CD14-positive monocyte (primary cell): Measurements from ENCODE around the gene SLC38A10. TPM values are rescaled to one million over a fixed set of nuclear protein-coding genes. Genes with fewer than 3 reads are reported as not detected.

ENCODE experiments used
- DNase-seq, 3 donors: peaks; one replicate each; pipeline ENCODE4 v3.0.0-alpha.2; 2011 to 2022
- H2AFZ ChIP-seq: 2 replicates; pipeline ENCODE4 v1.6.0; 2012; ENCODE audit warnings: mild to moderate bottlenecking, low read depth, low read length, inconsistent platforms; ENCODE audit not compliant: insufficient read depth, poor library complexity, severe bottlenecking
- H3K27ac ChIP-seq, 2 donors: 1 replicate in 1 of 2; 2 replicates in 1 of 2; pipeline ENCODE4 v1.5.1; 2012 to 2013; ENCODE audit warnings: low read length in 2 of 2, control low read depth in 1 of 2, inconsistent platforms in 1 of 2, low read depth in 1 of 2, mild to moderate bottlenecking in 1 of 2
- H3K27me3 ChIP-seq, 2 donors: one replicate each; pipeline versions ENCODE4 v1.6.0 to v1.6.1; 2011 to 2013; ENCODE audit warnings: low read length in 2 of 2; ENCODE audit not compliant: control insufficient read depth in 2 of 2, insufficient read depth in 2 of 2
- H3K36me3 ChIP-seq, 2 donors: replicated peaks in 1 of 2; 1 replicate in 1 of 2; 2 replicates in 1 of 2; pipeline versions ENCODE4 v1.5.1 to v1.6.1; 2012 to 2013; ENCODE audit warnings: low read length in 2 of 2, control low read depth in 1 of 2, inconsistent platforms in 1 of 2, mild to moderate bottlenecking in 1 of 2; ENCODE audit not compliant: insufficient read depth in 2 of 2, control insufficient read depth in 1 of 2
- H3K4me1 ChIP-seq, 2 donors: 1 replicate in 1 of 2; 2 replicates in 1 of 2; pipeline versions ENCODE4 v1.5.1 to v1.6.1; 2012 to 2013; ENCODE audit warnings: low read length in 2 of 2, control low read depth in 1 of 2, inconsistent platforms in 1 of 2, mild to moderate bottlenecking in 1 of 2, moderate library complexity in 1 of 2; ENCODE audit not compliant: insufficient read depth in 2 of 2, control insufficient read depth in 1 of 2
- H3K4me2 ChIP-seq: replicated peaks from 2 replicates; pipeline ENCODE3; 2012; ENCODE audit warnings: low read length, moderate library complexity, mild to moderate bottlenecking; ENCODE audit not compliant: poor library complexity, severe bottlenecking; ENCODE audit errors: extremely low read depth
- H3K4me3 ChIP-seq, 3 experiments: fragments of 200-600 bp in 1 of 3; sonication (generic) in 1 of 3; replicated peaks in 1 of 3; 1 replicate in 2 of 3; 2 replicates in 1 of 3; pipeline ENCODE4 v1.5.1; 2011 to 2013; ENCODE audit warnings: low read length in 3 of 3, mild to moderate bottlenecking in 3 of 3, control low read depth in 2 of 3, low read depth in 2 of 3, inconsistent platforms in 1 of 3, moderate library complexity in 1 of 3
- H3K79me2 ChIP-seq: 2 replicates; pipeline ENCODE4 v1.6.0; 2012; ENCODE audit warnings: mild to moderate bottlenecking, control low read depth, inconsistent platforms, low read length, moderate library complexity; ENCODE audit not compliant: insufficient read depth
- H3K9ac ChIP-seq: 2 replicates; pipeline ENCODE4 v1.6.0; 2017; ENCODE audit warnings: low read length, mild to moderate bottlenecking; ENCODE audit not compliant: insufficient read depth, poor library complexity, severe bottlenecking
- H3K9me3 ChIP-seq, 2 donors: replicated peaks in 1 of 2; 1 replicate in 1 of 2; 2 replicates in 1 of 2; pipeline versions ENCODE4 v1.5.1 to v1.6.1; 2012 to 2013; ENCODE audit warnings: low read length in 2 of 2, control low read depth in 1 of 2; ENCODE audit not compliant: control insufficient read depth in 1 of 2, insufficient read depth in 1 of 2
- H4K20me1 ChIP-seq: 2 replicates; pipeline ENCODE4 v1.6.0; 2012; ENCODE audit warnings: mild to moderate bottlenecking, low read length, control low read depth, moderate library complexity; ENCODE audit not compliant: insufficient read depth
- H3K27ac Mint-ChIP-seq, 7 donors: one replicate each; pipeline ENCODE4 v1.8.0; 2020; ENCODE audit warnings: mild to moderate bottlenecking in 7 of 7, mixed read lengths in 7 of 7, moderate library complexity in 6 of 7, inconsistent platforms in 2 of 7
- H3K27me3 Mint-ChIP-seq, 3 donors: one replicate each; pipeline ENCODE4 v1.8.0; 2021 to 2022; ENCODE audit warnings: low read depth in 3 of 3, mild to moderate bottlenecking in 3 of 3, mixed read lengths in 3 of 3, moderate library complexity in 3 of 3, inconsistent platforms in 1 of 3
- H3K36me3 Mint-ChIP-seq, 2 donors: one replicate each; pipeline ENCODE4 v1.8.0; 2020; ENCODE audit warnings: mixed read lengths in 2 of 2, inconsistent platforms in 1 of 2, mild to moderate bottlenecking in 1 of 2
- H3K4me1 Mint-ChIP-seq: one replicate; pipeline ENCODE4 v1.8.0; 2020; ENCODE audit warnings: mild to moderate bottlenecking, mixed read lengths
- H3K4me3 Mint-ChIP-seq, 2 donors: one replicate each; pipeline ENCODE4 v1.8.0; 2020; ENCODE audit warnings: mild to moderate bottlenecking in 2 of 2, mixed read lengths in 2 of 2, moderate library complexity in 1 of 2
- H3K9me3 Mint-ChIP-seq, 7 donors: one replicate each; pipeline ENCODE4 v1.8.0; 2020 to 2022; ENCODE audit warnings: mixed read lengths in 7 of 7, mild to moderate bottlenecking in 6 of 7, moderate library complexity in 6 of 7, inconsistent platforms in 2 of 7
- CTCF ChIP-seq: fragments of 200-600 bp; IDR thresholded peaks from one replicate; pipeline ENCODE4 v1.8.0; 2022; ENCODE audit warnings: antibody characterized with exemption, mild to moderate bottlenecking
- WGBS: methylation state at CpG from one replicate; pipeline ENCODE4 v1.1.5; 2013; ENCODE audit warnings: missing lambda C conversion rate; ENCODE audit not compliant: insufficient coverage; 5-methylcytosine and 5-hydroxymethylcytosine counted together
- intact Hi-C, 2 donors: fragments of 100-400 bp; cut with micrococcal nuclease; formaldehyde crosslinking; loops; one replicate each; pipeline versions ENCODE4 v1.15.0 to v1.15.1; 2023
- polyA plus RNA-seq, 3 donors: library from polyadenylated mRNA; depleted of rRNA in 1 of 3; unstranded in 2 of 3; stranded (reverse) in 1 of 3; fragments of 300-500 nt in 2 of 3; fragments of >200 nt in 1 of 3; fragmentation: Illumina TruSeq in 2 of 3; gene quantifications; 1 replicate in 2 of 3; 2 replicates in 1 of 3; pipeline ENCODE4 v1.2.3, GENCODE V29; 2012 to 2021

Gene SLC38A10
- polyA plus RNA-seq, 3 donors = 50.8 to 76.1 (median 68.4) TPM

- H3K36me3 ChIP-seq = peaks cover 66 to 98% of the 10 kb centered on the region in 2 donors
- H3K4me1 Mint-ChIP-seq = peaks cover 39% of the 10 kb centered on the region
These were observed 23.9 kb downstream of the SLC38A10 start for GRCh38 chr17:81271226-81271625.

GRCh38 chr17:81270279-81270678, 24.8 kb downstream of the SLC38A10 start:
- H3K4me3 ChIP-seq = no peak overlapping the region
- H2AFZ ChIP-seq = no peak overlapping the region
- Mint-ChIP-seq H3K27me3 (peaks cover 0 to 2% (median 2%) of the 10 kb centered on the region in 3 donors), H3K27ac (no peak overlapping the region), H3K4me3 (no peak overlapping the region), H3K4me1 (peaks cover 39% of the 10 kb centered on the region), H3K9me3 (no peaks in the 10 kb centered on the region), H3K36me3 (peaks cover 70 to 92% of the 10 kb centered on the region in 2 donors)
- peaks cover 35% of the 10 kb centered on the region for H3K79me2 ChIP-seq
- H3K9me3 ChIP-seq = no peaks in the 10 kb centered on the region
- peaks cover 60% of the 10 kb centered on the region for H4K20me1 ChIP-seq
- TF ChIP-seq CTCF = no peak
- DNase-seq = no peak
- 84% methylated on average over 16 of the region's 18 CpGs for WGBS
- intact Hi-C loops = no loop called here
- H3K27ac ChIP-seq = no peak overlapping the region
- H3K27me3 ChIP-seq = no peaks in the 10 kb centered on the region
- H3K4me1 ChIP-seq = peaks cover 30 to 40% of the 10 kb centered on the region in 2 donors
- H3K4me2 ChIP-seq = no peak overlapping the region
- peaks cover 67 to 98% of the 10 kb centered on the region in 2 donors for H3K36me3 ChIP-seq
- no peak overlapping the region for H3K9ac ChIP-seq

More at GRCh38 chr17:81271226-81271625, 23.9 kb downstream of the SLC38A10 start:
- WGBS = 96% methylated on average over 9 of the region's 12 CpGs
- Histone ChIP-seq H3K79me2 (peaks cover 31% of the 10 kb centered on the region), H3K4me3 (no peak overlapping the region), H4K20me1 (peaks cover 52% of the 10 kb centered on the region), H3K27ac (no peak overlapping the region), H3K4me1 (peaks cover 30 to 40% of the 10 kb centered on the region in 2 donors), H3K9me3 (no peaks in the 10 kb centered on the region), H3K9ac (no peak overlapping the region), H3K4me2 (no peak overlapping the region), H3K27me3 (no peaks in the 10 kb centered on the region), H2AFZ (no peak overlapping the region)
- peak overlapping the region in 1 of 7 donors; percentile 33 for H3K27ac Mint-ChIP-seq
- TF ChIP-seq CTCF = no peak
- no peaks in the 10 kb centered on the region for H3K9me3 Mint-ChIP-seq
- intact Hi-C loops = no loop called here
- DNase-seq = no peak
- H3K4me3 Mint-ChIP-seq = no peak overlapping the region
- H3K36me3 Mint-ChIP-seq = peaks cover 68 to 91% of the 10 kb centered on the region in 2 donors
- peaks cover 0 to 2% (median 2%) of the 10 kb centered on the region in 3 donors for H3K27me3 Mint-ChIP-seq
